H9 (cell line): ENCODE data around the gene TMEM121. TPM values are rescaled to one million over a fixed set of nuclear protein-coding genes. Genes with fewer than 3 reads are reported as not detected.

ENCODE experiments used
- DNase-seq: peaks from one replicate; pipeline ENCODE4 v3.0.0-alpha.2; 2017
- H2AFZ ChIP-seq: one replicate; pipeline ENCODE4 v1.6.1; 2013; ENCODE audit warnings: mild to moderate bottlenecking, low read length, control low read depth, moderate library complexity
- H2AK5ac ChIP-seq: 2 replicates; pipeline ENCODE4 v1.6.1; 2013; ENCODE audit warnings: low read length, control low read depth, mixed read lengths; ENCODE audit not compliant: insufficient read length
- H2BK120ac ChIP-seq: one replicate; pipeline ENCODE4 v1.6.1; 2013; ENCODE audit warnings: low read depth, mild to moderate bottlenecking, low read length, control low read depth, inconsistent platforms; ENCODE audit not compliant: poor library complexity, severe bottlenecking
- H2BK12ac ChIP-seq: 2 replicates; pipeline ENCODE4 v1.6.1; 2013; ENCODE audit warnings: low read length, control low read depth, mixed read lengths, low read depth; ENCODE audit not compliant: insufficient read length
- H2BK15ac ChIP-seq: 2 replicates; pipeline ENCODE4 v1.6.1; 2013; ENCODE audit warnings: low read depth, low read length, control low read depth
- H2BK20ac ChIP-seq: one replicate; pipeline ENCODE4 v1.6.1; 2013; ENCODE audit warnings: low read depth, mild to moderate bottlenecking, low read length, control low read depth, inconsistent platforms; ENCODE audit not compliant: poor library complexity, severe bottlenecking
- H2BK5ac ChIP-seq: 2 replicates; pipeline ENCODE4 v1.6.1; 2013; ENCODE audit warnings: low read length, control low read depth, mixed read lengths; ENCODE audit not compliant: insufficient read length
- H3K14ac ChIP-seq: 2 replicates; pipeline ENCODE4 v1.6.1; 2013; ENCODE audit warnings: low read length, control low read depth; ENCODE audit not compliant: insufficient read depth
- H3K18ac ChIP-seq: 2 replicates; pipeline ENCODE4 v1.6.1; 2013; ENCODE audit warnings: low read depth, mild to moderate bottlenecking, mixed read lengths, low read length, control low read depth; ENCODE audit not compliant: insufficient read length
- H3K23ac ChIP-seq: 2 replicates; pipeline ENCODE4 v1.6.1; 2013; ENCODE audit warnings: low read length, control low read depth, mixed read lengths, low read depth; ENCODE audit not compliant: insufficient read length
- H3K23me2 ChIP-seq: 2 replicates; pipeline ENCODE4 v1.6.1; 2013; ENCODE audit warnings: low read depth, mild to moderate bottlenecking, mixed read lengths, low read length, control low read depth; ENCODE audit not compliant: insufficient read length, poor library complexity, severe bottlenecking
- H3K27ac ChIP-seq: 2 replicates; pipeline ENCODE4 v1.5.1; 2013; ENCODE audit warnings: low read length, control low read depth, mixed read lengths, low read depth; ENCODE audit not compliant: insufficient read length
- H3K27me3 ChIP-seq: 2 replicates; pipeline ENCODE4 v1.6.1; 2013; ENCODE audit warnings: low read length, control low read depth, inconsistent platforms; ENCODE audit not compliant: insufficient read depth
- H3K4ac ChIP-seq: 2 replicates; pipeline ENCODE4 v1.6.1; 2013; ENCODE audit warnings: low read depth, mild to moderate bottlenecking, control low read depth, inconsistent platforms, low read length, moderate library complexity
- H3K4me1 ChIP-seq: 2 replicates; pipeline ENCODE4 v1.6.1; 2013; ENCODE audit warnings: low read length, control low read depth, inconsistent platforms; ENCODE audit not compliant: insufficient read depth
- H3K4me2 ChIP-seq: 2 replicates; pipeline ENCODE4 v1.6.1; 2013; ENCODE audit warnings: low read length, control low read depth, mixed read lengths; ENCODE audit not compliant: insufficient read length, insufficient read depth
- H3K56ac ChIP-seq: 2 replicates; pipeline ENCODE4 v1.6.1; 2013; ENCODE audit warnings: low read depth, mild to moderate bottlenecking, mixed read lengths, low read length, control low read depth; ENCODE audit not compliant: insufficient read length
- H3K79me1 ChIP-seq: 2 replicates; pipeline ENCODE4 v1.6.1; 2013; ENCODE audit warnings: low read depth, mild to moderate bottlenecking, moderate library complexity, low read length, control low read depth, inconsistent platforms; ENCODE audit not compliant: insufficient read depth, poor library complexity, severe bottlenecking
- H3K79me2 ChIP-seq: 2 replicates; pipeline ENCODE4 v1.6.1; 2013; ENCODE audit warnings: low read length, control low read depth, inconsistent platforms; ENCODE audit not compliant: insufficient read depth
- H3K9ac ChIP-seq: 2 replicates; pipeline ENCODE4 v1.6.1; 2013; ENCODE audit warnings: low read length, control low read depth, mixed read lengths; ENCODE audit not compliant: insufficient read length; ENCODE audit errors: extremely low read depth
- H3K9me3 ChIP-seq: one replicate; pipeline ENCODE4 v1.6.1; 2013; ENCODE audit warnings: low read depth, low read length, inconsistent platforms; ENCODE audit not compliant: control insufficient read depth
- H3T11ph ChIP-seq: one replicate; pipeline ENCODE4 v1.6.1; 2013; ENCODE audit warnings: mild to moderate bottlenecking, low read length, control low read depth, inconsistent platforms
- H4K20me1 ChIP-seq: one replicate; pipeline ENCODE4 v1.6.1; 2013; ENCODE audit not compliant: control insufficient read depth, insufficient read length, insufficient read depth
- H4K5ac ChIP-seq: 2 replicates; pipeline ENCODE4 v1.6.1; 2013; ENCODE audit warnings: low read depth, mild to moderate bottlenecking, mixed read lengths, low read length, control low read depth; ENCODE audit not compliant: insufficient read length
- H4K8ac ChIP-seq: replicated peaks from 2 replicates; pipeline ENCODE4 v1.6.1; 2013; ENCODE audit warnings: low read length, control low read depth, mixed read lengths, low read depth; ENCODE audit not compliant: insufficient read length
- H4K91ac ChIP-seq: 2 replicates; pipeline ENCODE4 v1.6.1; 2013; ENCODE audit warnings: low read depth, mild to moderate bottlenecking, moderate library complexity, mixed read lengths, low read length, control low read depth; ENCODE audit not compliant: insufficient read length
- H3K27ac Mint-ChIP-seq, 3 experiments: 2 replicates in 2 of 3; 3 replicates in 1 of 3; pipeline ENCODE4 v1.8.0; 2020 to 2021; ENCODE audit warnings: mixed read lengths in 3 of 3, mild to moderate bottlenecking in 1 of 3, moderate library complexity in 1 of 3
- H3K27me3 Mint-ChIP-seq: 2 replicates; pipeline ENCODE4 v1.8.0; 2021; ENCODE audit warnings: low read depth, mild to moderate bottlenecking, moderate library complexity, mixed read lengths
- H3K36me3 Mint-ChIP-seq, 3 experiments: 2 replicates in 2 of 3; 3 replicates in 1 of 3; pipeline ENCODE4 v1.8.0; 2020 to 2021; ENCODE audit warnings: low read depth in 3 of 3, mixed read lengths in 3 of 3; ENCODE audit not compliant: insufficient read depth in 1 of 3
- H3K4me1 Mint-ChIP-seq, 2 experiments: 2 replicates each; pipeline ENCODE4 v1.8.0; 2020; ENCODE audit warnings: mixed read lengths in 2 of 2
- H3K4me3 Mint-ChIP-seq, 2 experiments: 2 replicates in 1 of 2; 3 replicates in 1 of 2; pipeline ENCODE4 v1.8.0; 2020 to 2021; ENCODE audit warnings: mild to moderate bottlenecking in 2 of 2, mixed read lengths in 2 of 2, moderate library complexity in 1 of 2
- H3K9me3 Mint-ChIP-seq, 2 experiments: 2 replicates in 1 of 2; 3 replicates in 1 of 2; pipeline ENCODE4 v1.8.0; 2020; ENCODE audit warnings: mild to moderate bottlenecking in 2 of 2, mixed read lengths in 2 of 2, moderate library complexity in 1 of 2
- WGBS: extraction: QIAGEN DNeasy Blood & Tissue Kit; methylation state at CpG from one replicate; pipeline ENCODE4 v1.1.7; 2013; ENCODE audit warnings: missing lambda C conversion rate, low lambda C conversion rate, mixed read lengths; ENCODE audit not compliant: insufficient read length; ENCODE audit errors: extremely low coverage; 5-methylcytosine and 5-hydroxymethylcytosine counted together
- total RNA-seq: library from RNA; stranded (reverse); gene quantifications from 2 replicates; pipeline ENCODE4 v1.2.1, GENCODE V29; 2021
- TF ChIP-seq, protein P1 (sequence below): fragments of 200-600 bp; sonication (generic); conservative IDR thresholded peaks from 3 replicates; pipeline ENCODE4 v1.8.0; 2021; ENCODE audit warnings: antibody characterized with exemption, mild to moderate bottlenecking

Gene TMEM121
- total RNA-seq, 1 experiment from 2014 or later, result 2.6 TPM

DNA sequence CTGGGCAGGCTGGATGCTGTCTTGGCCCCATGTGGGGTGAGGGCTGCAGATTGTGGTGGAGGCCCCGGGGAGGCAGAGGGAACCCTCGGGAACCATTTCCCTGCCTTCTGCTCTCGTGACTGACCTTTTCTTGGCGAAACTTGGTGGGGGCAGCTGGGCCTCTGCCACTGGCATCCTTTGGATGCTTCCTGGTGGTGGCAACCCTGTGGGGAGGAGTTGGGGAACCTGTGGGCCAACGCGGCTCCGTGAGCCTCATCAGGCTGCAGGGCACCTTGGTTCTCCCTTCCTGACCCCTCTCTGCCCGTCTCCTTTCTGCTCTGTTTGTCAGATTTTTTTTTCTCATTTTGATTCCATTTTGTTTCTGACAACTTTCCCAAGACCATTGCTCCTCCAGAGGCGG, 14.4 kb downstream of the TMEM121 start:
- Histone ChIP-seq H2BK12ac (no peak overlapping the region), H3K23ac (no peak overlapping the region), H2BK120ac (no peak overlapping the region), H3T11ph (no peak overlapping the region), H3K79me1 (no peaks in the 10 kb centered on the region), H3K9ac (no peak overlapping the region), H4K8ac (no peak overlapping the region), H3K4me1 (no peaks in the 10 kb centered on the region), H3K9me3 (peaks cover 31% of the 10 kb centered on the region), H3K79me2 (no peaks in the 10 kb centered on the region), H3K18ac (no peak overlapping the region), H3K4me2 (no peak overlapping the region), H3K27me3 (no peaks in the 10 kb centered on the region), H2AFZ (no peak overlapping the region), H2AK5ac (no peak overlapping the region), H3K56ac (no peak overlapping the region), H2BK20ac (no peak overlapping the region), H4K20me1 (no peaks in the 10 kb centered on the region), H3K14ac (no peak overlapping the region), H3K23me2 (no peaks in the 10 kb centered on the region), H3K4ac (no peak overlapping the region), H2BK5ac (no peak overlapping the region), H2BK15ac (no peak overlapping the region), H4K91ac (no peak overlapping the region), H3K27ac (no peak overlapping the region), H4K5ac (no peak overlapping the region)
- DNase-seq, result no peak
- WGBS, result no CpG with 5 or more reads among the region's 9 CpGs
- TF ChIP-seq, protein P1, sequence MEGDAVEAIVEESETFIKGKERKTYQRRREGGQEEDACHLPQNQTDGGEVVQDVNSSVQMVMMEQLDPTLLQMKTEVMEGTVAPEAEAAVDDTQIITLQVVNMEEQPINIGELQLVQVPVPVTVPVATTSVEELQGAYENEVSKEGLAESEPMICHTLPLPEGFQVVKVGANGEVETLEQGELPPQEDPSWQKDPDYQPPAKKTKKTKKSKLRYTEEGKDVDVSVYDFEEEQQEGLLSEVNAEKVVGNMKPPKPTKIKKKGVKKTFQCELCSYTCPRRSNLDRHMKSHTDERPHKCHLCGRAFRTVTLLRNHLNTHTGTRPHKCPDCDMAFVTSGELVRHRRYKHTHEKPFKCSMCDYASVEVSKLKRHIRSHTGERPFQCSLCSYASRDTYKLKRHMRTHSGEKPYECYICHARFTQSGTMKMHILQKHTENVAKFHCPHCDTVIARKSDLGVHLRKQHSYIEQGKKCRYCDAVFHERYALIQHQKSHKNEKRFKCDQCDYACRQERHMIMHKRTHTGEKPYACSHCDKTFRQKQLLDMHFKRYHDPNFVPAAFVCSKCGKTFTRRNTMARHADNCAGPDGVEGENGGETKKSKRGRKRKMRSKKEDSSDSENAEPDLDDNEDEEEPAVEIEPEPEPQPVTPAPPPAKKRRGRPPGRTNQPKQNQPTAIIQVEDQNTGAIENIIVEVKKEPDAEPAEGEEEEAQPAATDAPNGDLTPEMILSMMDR, result no peak
- Mint-ChIP-seq H3K27ac (no peak overlapping the region), H3K27me3 (peaks cover 11% of the 10 kb centered on the region; the same call in 1 of the 2 replicates), H3K4me3 (no peak overlapping the region), H3K4me1 (no peaks in the 10 kb centered on the region), H3K36me3 (peaks cover 0 to 6% (median 0%) of the 10 kb centered on the region in 3 experiments; a peak in 3 of 7 replicates), H3K9me3 (peaks cover 53 to 92% of the 10 kb centered on the region in 2 experiments)
